ENCODE measurements around the gene FIGN. TPM values are rescaled to one million over a fixed set of nuclear protein-coding genes. Genes with fewer than 3 reads are reported as not detected.

FIGN gene
- total RNA-seq, 1 donor = 2.5 TPM

GRCh38 chr2:163713534-163714311, 22.1 kb downstream of the FIGN start:
- Histone ChIP-seq H3K4me3 (ENCODE audit: insufficient read depth, low read length) (no peak overlapping the region), H4K20me1 (ENCODE audit: insufficient read depth, low read length) (no peaks in the 10 kb centered on the region), H3K4me1 (ENCODE audit: insufficient read depth, low read length) (no peaks in the 10 kb centered on the region), H3K79me2 (ENCODE audit: insufficient read depth, low read length) (peaks cover 4% of the 10 kb centered on the region), H3K9me3 (ENCODE audit: low read depth, low read length) (no peaks in the 10 kb centered on the region), H3K27me3 (ENCODE audit: insufficient read depth, low read length) (no peaks in the 10 kb centered on the region), H2AFZ (ENCODE audit: low read length) (no peak overlapping the region), H3K27ac (ENCODE audit: low read depth, low read length) (no peak overlapping the region), H3K4me2 (ENCODE audit: insufficient read depth, low read length) (no peak overlapping the region), H3K36me3 (ENCODE audit: insufficient read depth, low read length) (no peaks in the 10 kb centered on the region)
- no peak for DNase-seq (ENCODE audit: insufficient read length, low spot score, missing footprints)
- TF ChIP-seq CTCF (IDR thresholded peaks at IDR 0.05; ENCODE audit: extremely low read depth, low read depth, low read length) = no peak

- no peaks in the 10 kb centered on the region for H3K27me3 ChIP-seq (ENCODE audit: insufficient read depth, low read length)
- no peaks in the 10 kb centered on the region for H4K20me1 ChIP-seq (ENCODE audit: insufficient read depth, low read length)
- DNase-seq (ENCODE audit: insufficient read length, low spot score, missing footprints) = no peak
- no peak overlapping the region for H2AFZ ChIP-seq (ENCODE audit: low read length)
- H3K4me2 ChIP-seq (ENCODE audit: insufficient read depth, low read length) = no peak overlapping the region
- no peak for TF ChIP-seq CTCF (IDR thresholded peaks at IDR 0.05; ENCODE audit: extremely low read depth, low read depth, low read length)
- no peaks in the 10 kb centered on the region for H3K9me3 ChIP-seq (ENCODE audit: low read depth, low read length)
- peaks cover 2% of the 10 kb centered on the region for H3K79me2 ChIP-seq (ENCODE audit: insufficient read depth, low read length)
- no peak overlapping the region for H3K4me3 ChIP-seq (ENCODE audit: insufficient read depth, low read length)
- H3K27ac ChIP-seq (ENCODE audit: low read depth, low read length) = no peak overlapping the region
- H3K36me3 ChIP-seq (ENCODE audit: insufficient read depth, low read length) = no peaks in the 10 kb centered on the region
- no peaks in the 10 kb centered on the region for H3K4me1 ChIP-seq (ENCODE audit: insufficient read depth, low read length)
Observed at GRCh38 chr2:163711699-163712098, 24.1 kb downstream of the FIGN start.

- H2AFZ ChIP-seq (ENCODE audit: low read length) = no peak overlapping the region
- H3K4me3 ChIP-seq (ENCODE audit: insufficient read depth, low read length) = no peak overlapping the region
- no peaks in the 10 kb centered on the region for H3K27me3 ChIP-seq (ENCODE audit: insufficient read depth, low read length)
- DNase-seq (ENCODE audit: insufficient read length, low spot score, missing footprints) = no peak
- no peaks in the 10 kb centered on the region for H3K36me3 ChIP-seq (ENCODE audit: insufficient read depth, low read length)
- no peak overlapping the region for H3K27ac ChIP-seq (ENCODE audit: low read depth, low read length)
- no peak overlapping the region for H3K4me2 ChIP-seq (ENCODE audit: insufficient read depth, low read length)
- H3K79me2 ChIP-seq (ENCODE audit: insufficient read depth, low read length) = peaks cover 2% of the 10 kb centered on the region
- H4K20me1 ChIP-seq (ENCODE audit: insufficient read depth, low read length) = no peaks in the 10 kb centered on the region
- no peak for TF ChIP-seq CTCF (IDR thresholded peaks at IDR 0.05; ENCODE audit: extremely low read depth, low read depth, low read length)
- no peaks in the 10 kb centered on the region for H3K9me3 ChIP-seq (ENCODE audit: low read depth, low read length)
- H3K4me1 ChIP-seq (ENCODE audit: insufficient read depth, low read length) = no peaks in the 10 kb centered on the region
Observed at GRCh38 chr2:163711258-163711657, 24.6 kb downstream of the FIGN start.

- no peaks in the 10 kb centered on the region for H4K20me1 ChIP-seq (ENCODE audit: insufficient read depth, low read length)
- no peak overlapping the region for H3K4me3 ChIP-seq (ENCODE audit: insufficient read depth, low read length)
- no peaks in the 10 kb centered on the region for H3K79me2 ChIP-seq (ENCODE audit: insufficient read depth, low read length)
- no peaks in the 10 kb centered on the region for H3K9me3 ChIP-seq (ENCODE audit: low read depth, low read length)
- no peak for TF ChIP-seq CTCF (IDR thresholded peaks at IDR 0.05; ENCODE audit: extremely low read depth, low read depth, low read length)
- H3K27ac ChIP-seq (ENCODE audit: low read depth, low read length) = no peak overlapping the region
- no peaks in the 10 kb centered on the region for H3K27me3 ChIP-seq (ENCODE audit: insufficient read depth, low read length)
- no peaks in the 10 kb centered on the region for H3K36me3 ChIP-seq (ENCODE audit: insufficient read depth, low read length)
- no peak overlapping the region for H3K4me2 ChIP-seq (ENCODE audit: insufficient read depth, low read length)
- DNase-seq (ENCODE audit: insufficient read length, low spot score, missing footprints) = no peak
- H2AFZ ChIP-seq (ENCODE audit: low read length) = no peak overlapping the region
- H3K4me1 ChIP-seq (ENCODE audit: insufficient read depth, low read length) = no peaks in the 10 kb centered on the region
Observed at GRCh38 chr2:163709270-163709669, 26.5 kb downstream of the FIGN start.
